ENCODE data around the gene ADAMTS18.
"Not testable (repeated sequence)": the region's sequence is repeated elsewhere in the genome, so short reads cannot be mapped to it uniquely, and the experiment has no call there.

ADAMTS18 gene

GRCh38 chr16:77434530-77435271, at the start of gene ADAMTS18:
TSS of gene ADAMTS18 (minus strand) at chr16:77435034. CDS start at chr16:77434695, 339 bp downstream.
- no peak for DNase-seq (ENCODE audit: low read depth)

GRCh38 chr16:77480681-77481315, 46.0 kb upstream of the ADAMTS18 start:
- no peak for DNase-seq (ENCODE audit: low read depth)

- no peak for DNase-seq (ENCODE audit: low read depth)
Observed at GRCh38 chr16:77472262-77472661, 37.4 kb upstream of the ADAMTS18 start.

- DNase-seq (ENCODE audit: low read depth): no peak
Observed at GRCh38 chr16:77470851-77471250, 36.0 kb upstream of the ADAMTS18 start.

GRCh38 chr16:77469634-77470033, 34.8 kb upstream of the ADAMTS18 start:
- DNase-seq (ENCODE audit: low read depth): no peak

GRCh38 chr16:77468831-77469230, 34.0 kb upstream of the ADAMTS18 start:
- no peak for DNase-seq (ENCODE audit: low read depth)

GRCh38 chr16:77467821-77468335, 33.0 kb upstream of the ADAMTS18 start:
- no peak for DNase-seq (ENCODE audit: low read depth)

GRCh38 chr16:77463659-77464058, 28.8 kb upstream of the ADAMTS18 start:
- DNase-seq (ENCODE audit: low read depth): not testable (repeated sequence)

GRCh38 chr16:77462894-77463293, 28.1 kb upstream of the ADAMTS18 start:
- no peak for DNase-seq (ENCODE audit: low read depth)

- no peak for DNase-seq (ENCODE audit: low read depth)
Observed at GRCh38 chr16:77459534-77460254, 24.9 kb upstream of the ADAMTS18 start.

- DNase-seq (ENCODE audit: low read depth): no peak
Observed at GRCh38 chr16:77457046-77457445, 22.2 kb upstream of the ADAMTS18 start.

GRCh38 chr16:77452243-77452642, 17.4 kb upstream of the ADAMTS18 start:
- no peak for DNase-seq (ENCODE audit: low read depth)

- DNase-seq (ENCODE audit: low read depth): no peak
Observed at GRCh38 chr16:77450790-77451487, 16.1 kb upstream of the ADAMTS18 start.

GRCh38 chr16:77449208-77449607, 14.4 kb upstream of the ADAMTS18 start:
- DNase-seq (ENCODE audit: low read depth): no peak

- DNase-seq (ENCODE audit: low read depth): no peak
Observed at GRCh38 chr16:77445324-77445723, 10.5 kb upstream of the ADAMTS18 start.

GRCh38 chr16:77444147-77444460, 9.3 kb upstream of the ADAMTS18 start:
- DNase-seq (ENCODE audit: low read depth): no peak

GRCh38 chr16:77443357-77444146, 8.7 kb upstream of the ADAMTS18 start:
- no peak for DNase-seq (ENCODE audit: low read depth)

- DNase-seq (ENCODE audit: low read depth): no peak
Observed at GRCh38 chr16:77442078-77442477, 7.2 kb upstream of the ADAMTS18 start.

GRCh38 chr16:77439106-77439505, 4.3 kb upstream of the ADAMTS18 start:
- no peak for DNase-seq (ENCODE audit: low read depth)

GRCh38 chr16:77437859-77438258, 3.0 kb upstream of the ADAMTS18 start:
- no peak for DNase-seq (ENCODE audit: low read depth)

- no peak for DNase-seq (ENCODE audit: low read depth)
Observed at GRCh38 chr16:77435272-77435820, 512 bp upstream of the ADAMTS18 start.

Data from stimulated activated CD8-positive, alpha-beta memory T cell treated with anti-CD3 and anti-CD28 coated beads, Interleukin-15, amount 100 ng/mL, for 24 hours (primary cell).